ENCODE results near the gene HBP1.

DNA sequence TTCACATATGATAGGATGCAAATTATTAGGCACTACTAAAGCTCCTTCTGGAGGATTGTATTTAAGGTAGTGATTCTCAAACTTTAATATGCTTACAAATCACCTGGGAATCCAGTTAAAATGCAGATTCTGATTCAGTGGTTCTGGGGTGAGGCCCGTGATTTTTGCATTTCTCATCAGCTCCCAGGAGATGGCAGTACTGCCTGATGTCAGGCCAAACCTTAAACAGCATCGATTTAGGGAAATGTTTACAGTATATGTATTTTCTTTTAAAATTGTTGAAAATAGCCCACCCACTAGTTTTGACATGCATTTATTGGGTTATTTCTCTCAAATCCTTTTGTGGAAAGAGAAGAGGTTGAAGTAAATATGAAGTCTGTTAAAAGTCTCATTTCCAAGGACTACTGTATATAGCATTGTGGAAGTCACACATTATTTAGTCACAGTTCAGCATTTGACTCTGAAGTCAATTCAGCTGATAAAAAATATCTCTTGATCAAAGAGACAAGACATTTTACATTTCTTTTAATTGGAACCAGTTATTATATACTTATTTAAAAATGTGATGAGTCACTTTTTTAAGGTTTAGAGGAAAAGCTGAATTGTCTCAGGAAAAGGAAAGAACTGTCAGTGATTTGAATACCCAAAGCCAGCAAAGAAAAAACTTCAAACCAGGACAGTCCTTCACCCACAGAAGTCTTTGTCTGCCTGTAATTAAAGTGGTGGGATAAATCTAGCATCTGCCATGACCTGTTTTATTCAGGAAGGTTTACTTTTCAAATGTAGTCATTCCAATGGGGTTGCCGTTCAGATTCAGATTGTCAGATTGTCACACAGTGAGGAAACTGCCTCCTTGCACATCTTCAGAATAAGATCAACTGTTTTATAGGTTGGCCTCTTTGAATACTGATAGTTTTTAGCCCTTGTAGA lies 21.1 kb upstream of the HBP1 start:
- TF ChIP-seq, protein P1, sequence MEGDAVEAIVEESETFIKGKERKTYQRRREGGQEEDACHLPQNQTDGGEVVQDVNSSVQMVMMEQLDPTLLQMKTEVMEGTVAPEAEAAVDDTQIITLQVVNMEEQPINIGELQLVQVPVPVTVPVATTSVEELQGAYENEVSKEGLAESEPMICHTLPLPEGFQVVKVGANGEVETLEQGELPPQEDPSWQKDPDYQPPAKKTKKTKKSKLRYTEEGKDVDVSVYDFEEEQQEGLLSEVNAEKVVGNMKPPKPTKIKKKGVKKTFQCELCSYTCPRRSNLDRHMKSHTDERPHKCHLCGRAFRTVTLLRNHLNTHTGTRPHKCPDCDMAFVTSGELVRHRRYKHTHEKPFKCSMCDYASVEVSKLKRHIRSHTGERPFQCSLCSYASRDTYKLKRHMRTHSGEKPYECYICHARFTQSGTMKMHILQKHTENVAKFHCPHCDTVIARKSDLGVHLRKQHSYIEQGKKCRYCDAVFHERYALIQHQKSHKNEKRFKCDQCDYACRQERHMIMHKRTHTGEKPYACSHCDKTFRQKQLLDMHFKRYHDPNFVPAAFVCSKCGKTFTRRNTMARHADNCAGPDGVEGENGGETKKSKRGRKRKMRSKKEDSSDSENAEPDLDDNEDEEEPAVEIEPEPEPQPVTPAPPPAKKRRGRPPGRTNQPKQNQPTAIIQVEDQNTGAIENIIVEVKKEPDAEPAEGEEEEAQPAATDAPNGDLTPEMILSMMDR (IDR thresholded peaks at IDR 0.05; ENCODE audit: poor library complexity): peak; percentile 70
- TF ChIP-seq EZH2 (IDR thresholded peaks at IDR 0.05; ENCODE audit: borderline replicate concordance) (no peak), EZH2phosphoT487 (IDR thresholded peaks at IDR 0.05; ENCODE audit: low read depth, severe bottlenecking, unreplicated experiment) (no peak)

Measured in hepatocyte (in vitro differentiated cells).